Measurements from ENCODE around the gene ZNF385B. TPM values are rescaled to one million over a fixed set of nuclear protein-coding genes. Genes with fewer than 3 reads are reported as not detected.
A peak's percentile ranks its signal among the peaks of the same experiment; 100 is the strongest.
"Not testable (repeated sequence)": the region's sequence is repeated elsewhere in the genome, so short reads cannot be mapped to it uniquely, and the experiment has no call there.

The ZNF385B gene
- total RNA-seq, 1 donor from 2014 or later: 35.8 TPM

- Histone ChIP-seq H3K79me2 (ENCODE audit: low read depth) (no peaks in the 10 kb centered on the region), H3K27me3 (no peaks in the 10 kb centered on the region), H3K27ac (no peak overlapping the region), H3K4me3 (no peak overlapping the region), H3F3A (ENCODE audit: low read depth) (no peaks in the 10 kb centered on the region), H2AFZ (replicated peaks) (no peak overlapping the region), H3K36me3 (no peaks in the 10 kb centered on the region), H3K9ac (no peak overlapping the region), H3K4me2 (no peak overlapping the region), H4K20me1 (ENCODE audit: low read depth) (no peaks in the 10 kb centered on the region), H3K9me3 (ENCODE audit: low read depth) (no peaks in the 10 kb centered on the region), H3K4me1 (peaks cover 12% of the 10 kb centered on the region)
- Mint-ChIP-seq H3K4me3 (no peak overlapping the region), H3K27ac (no peak overlapping the region), H3K27me3 (ENCODE audit: insufficient read depth, low read depth) (no peaks in the 10 kb centered on the region), H3K9me3 (no peaks in the 10 kb centered on the region), H3K36me3 (no peaks in the 10 kb centered on the region), H3K4me1 (peaks cover 11% of the 10 kb centered on the region)
- TF ChIP-seq EZH2 (IDR thresholded peaks at IDR 0.05): no peak
- no peak for TF ChIP-seq EZH2phosphoT487 (IDR thresholded peaks at IDR 0.05)
- no peak for TF ChIP-seq CTCF (IDR thresholded peaks at IDR 0.05)
- no peak for DNase-seq (ENCODE audit: low spot score)
Observed at GRCh38 chr2:179642462-179642861, 218.9 kb downstream of the ZNF385B start.

- H3K79me2 ChIP-seq (ENCODE audit: low read depth): no peaks in the 10 kb centered on the region
- no peak for DNase-seq (ENCODE audit: low spot score)
- no peak overlapping the region for H3K27ac ChIP-seq
- H3F3A ChIP-seq (ENCODE audit: low read depth): no peaks in the 10 kb centered on the region
- no peaks in the 10 kb centered on the region for H3K27me3 ChIP-seq
- H3K4me1 ChIP-seq: no peaks in the 10 kb centered on the region
- H3K36me3 ChIP-seq: no peaks in the 10 kb centered on the region
- no peak overlapping the region for H3K4me3 ChIP-seq
- H3K9me3 ChIP-seq (ENCODE audit: low read depth): no peaks in the 10 kb centered on the region
- Mint-ChIP-seq H3K27me3 (ENCODE audit: insufficient read depth, low read depth) (no peaks in the 10 kb centered on the region), H3K36me3 (no peaks in the 10 kb centered on the region), H3K27ac (no peak overlapping the region), H3K4me1 (no peaks in the 10 kb centered on the region), H3K9me3 (no peaks in the 10 kb centered on the region), H3K4me3 (no peak overlapping the region)
- H3K4me2 ChIP-seq: no peak overlapping the region
- H3K9ac ChIP-seq: no peak overlapping the region
- no peak for TF ChIP-seq EZH2phosphoT487 (IDR thresholded peaks at IDR 0.05)
- no peak for TF ChIP-seq EZH2 (IDR thresholded peaks at IDR 0.05)
- no peak for TF ChIP-seq CTCF (IDR thresholded peaks at IDR 0.05)
- no peaks in the 10 kb centered on the region for H4K20me1 ChIP-seq (ENCODE audit: low read depth)
- H2AFZ ChIP-seq (replicated peaks): no peak overlapping the region
Observed at GRCh38 chr2:179636995-179637394, 224.4 kb downstream of the ZNF385B start.

- H3K4me3 Mint-ChIP-seq: no peak overlapping the region
- Histone ChIP-seq H3K4me1 (no peaks in the 10 kb centered on the region), H3K79me2 (ENCODE audit: low read depth) (no peaks in the 10 kb centered on the region), H4K20me1 (ENCODE audit: low read depth) (no peaks in the 10 kb centered on the region), H3K9me3 (ENCODE audit: low read depth) (no peaks in the 10 kb centered on the region), H3K9ac (no peak overlapping the region), H3F3A (ENCODE audit: low read depth) (no peaks in the 10 kb centered on the region), H3K36me3 (no peaks in the 10 kb centered on the region), H3K27me3 (no peaks in the 10 kb centered on the region), H3K4me2 (no peak overlapping the region), H3K4me3 (no peak overlapping the region), H2AFZ (replicated peaks) (no peak overlapping the region), H3K27ac (no peak overlapping the region)
- H3K4me1 Mint-ChIP-seq: no peaks in the 10 kb centered on the region
- TF ChIP-seq EZH2phosphoT487 (IDR thresholded peaks at IDR 0.05) (no peak), CTCF (IDR thresholded peaks at IDR 0.05) (no peak), EZH2 (IDR thresholded peaks at IDR 0.05) (no peak)
- H3K27ac Mint-ChIP-seq: no peak overlapping the region
- no peaks in the 10 kb centered on the region for H3K36me3 Mint-ChIP-seq
- H3K27me3 Mint-ChIP-seq (ENCODE audit: insufficient read depth, low read depth): no peaks in the 10 kb centered on the region
- DNase-seq (ENCODE audit: low spot score): no peak
- no peaks in the 10 kb centered on the region for H3K9me3 Mint-ChIP-seq
Observed at GRCh38 chr2:179636100-179636980, 225.1 kb downstream of the ZNF385B start.

- not testable (repeated sequence) for H3K27me3 ChIP-seq; H3K4me2 ChIP-seq; H3K9me3 ChIP-seq (ENCODE audit: low read depth); H3K27ac Mint-ChIP-seq; H3K36me3 ChIP-seq; H3K27me3 Mint-ChIP-seq (ENCODE audit: insufficient read depth, low read depth); H2AFZ ChIP-seq (replicated peaks); H3K27ac ChIP-seq; H3K4me3 ChIP-seq; H3K79me2 ChIP-seq (ENCODE audit: low read depth); DNase-seq (ENCODE audit: low spot score); H3K4me3 Mint-ChIP-seq; H3K4me1 Mint-ChIP-seq; H3K9ac ChIP-seq; H4K20me1 ChIP-seq (ENCODE audit: low read depth); H3F3A ChIP-seq (ENCODE audit: low read depth); H3K9me3 Mint-ChIP-seq; H3K36me3 Mint-ChIP-seq
- peaks cover 12% of the 10 kb centered on the region for H3K4me1 ChIP-seq
Observed at GRCh38 chr2:179631769-179632385, 229.5 kb downstream of the ZNF385B start.

GRCh38 chr2:179629776-179630175, 231.6 kb downstream of the ZNF385B start:
- Histone ChIP-seq H3K4me2 (peak overlapping the region; percentile 24), H3K4me1 (peaks cover 12% of the 10 kb centered on the region)
- H3K4me1 Mint-ChIP-seq; H2AFZ ChIP-seq (replicated peaks); H3K4me3 Mint-ChIP-seq; H3K9me3 ChIP-seq (ENCODE audit: low read depth); H3F3A ChIP-seq (ENCODE audit: low read depth); H3K27ac ChIP-seq; H3K4me3 ChIP-seq; H3K27me3 Mint-ChIP-seq (ENCODE audit: insufficient read depth, low read depth); H3K27ac Mint-ChIP-seq; H4K20me1 ChIP-seq (ENCODE audit: low read depth); H3K9ac ChIP-seq; H3K27me3 ChIP-seq; H3K9me3 Mint-ChIP-seq; H3K36me3 Mint-ChIP-seq; H3K79me2 ChIP-seq (ENCODE audit: low read depth); H3K36me3 ChIP-seq: not testable (repeated sequence)
- DNase-seq (ENCODE audit: low spot score): peak; percentile 49

All from neural progenitor cell (in vitro differentiated cells).